Neural crest cell (in vitro differentiated cells): ENCODE data around the gene PPP1R8. TPM values are rescaled to one million over a fixed set of nuclear protein-coding genes. Genes with fewer than 3 reads are reported as not detected.
A peak's percentile ranks its signal among the peaks of the same experiment; 100 is the strongest.

ENCODE experiments used
- DNase-seq: peaks from one replicate; pipeline ENCODE4 v3.0.0; 2021; ENCODE audit warnings: low read depth, mixed read lengths, low spot score
- H3K27ac Mint-ChIP-seq: one replicate; pipeline ENCODE4 v1.8.0; 2021; ENCODE audit warnings: mild to moderate bottlenecking, mixed read lengths; ENCODE audit not compliant: unreplicated experiment
- H3K27me3 Mint-ChIP-seq: 2 replicates; pipeline ENCODE4 v1.8.0; 2021; ENCODE audit warnings: low read depth, mild to moderate bottlenecking, mixed read lengths
- H3K36me3 Mint-ChIP-seq: 2 replicates; pipeline ENCODE4 v1.8.0; 2021; ENCODE audit warnings: low read depth, mild to moderate bottlenecking, mixed read lengths
- H3K4me1 Mint-ChIP-seq: 2 replicates; pipeline ENCODE4 v1.8.0; 2021; ENCODE audit warnings: mixed read lengths
- H3K4me3 Mint-ChIP-seq: one replicate; pipeline ENCODE4 v1.8.0; 2021; ENCODE audit warnings: mild to moderate bottlenecking, mixed read lengths
- H3K9me3 Mint-ChIP-seq: 2 replicates; pipeline ENCODE4 v1.8.0; 2021; ENCODE audit warnings: mixed read lengths
- CTCF ChIP-seq: fragments of 200-600 bp; sonication (generic); conservative IDR thresholded peaks from 2 replicates; pipeline ENCODE4 v1.5.0; 2021; ENCODE audit warnings: antibody characterized with exemption, mild to moderate bottlenecking
- total RNA-seq: library from RNA; stranded (reverse); gene quantifications from 2 replicates; pipeline ENCODE4 v1.2.1, GENCODE V29; 2021

PPP1R8 gene
- total RNA-seq, 1 donor from 2014 or later, result 66.1 TPM

GRCh38 chr1:27858072-27858948 is 27.7 kb downstream of the PPP1R8 start:
- Mint-ChIP-seq H3K27me3 (peaks cover 3% of the 10 kb centered on the region), H3K36me3 (no peaks in the 10 kb centered on the region), H3K9me3 (no peaks in the 10 kb centered on the region), H3K4me1 (peaks cover 8% of the 10 kb centered on the region), H3K27ac (peak overlapping the region; percentile 19), H3K4me3 (peak overlapping the region; percentile 58)
- peak; percentile 79 for DNase-seq
- peak; percentile 90 for TF ChIP-seq CTCF

- peak overlapping the region; percentile 27 for H3K27ac Mint-ChIP-seq
- H3K27me3 Mint-ChIP-seq, result peaks cover 3% of the 10 kb centered on the region
- no peak for DNase-seq
- no peak overlapping the region for H3K4me3 Mint-ChIP-seq
- no peak for TF ChIP-seq CTCF
- peaks cover 9% of the 10 kb centered on the region for H3K4me1 Mint-ChIP-seq
- H3K9me3 Mint-ChIP-seq, result no peaks in the 10 kb centered on the region
- H3K36me3 Mint-ChIP-seq, result no peaks in the 10 kb centered on the region
These were observed 28.5 kb downstream of the PPP1R8 start for GRCh38 chr1:27858949-27859576.

GRCh38 chr1:27861436-27861835 is 30.9 kb downstream of the PPP1R8 start:
- no peak for DNase-seq
- H3K27me3 Mint-ChIP-seq, result peaks cover 3% of the 10 kb centered on the region
- H3K4me3 Mint-ChIP-seq, result no peak overlapping the region
- peaks cover 9% of the 10 kb centered on the region for H3K4me1 Mint-ChIP-seq
- H3K9me3 Mint-ChIP-seq, result no peaks in the 10 kb centered on the region
- no peaks in the 10 kb centered on the region for H3K36me3 Mint-ChIP-seq
- H3K27ac Mint-ChIP-seq, result no peak overlapping the region
- TF ChIP-seq CTCF, result no peak

GRCh38 chr1:27862004-27862403 is 31.4 kb downstream of the PPP1R8 start:
- Mint-ChIP-seq H3K27ac (no peak overlapping the region), H3K9me3 (no peaks in the 10 kb centered on the region), H3K4me1 (peaks cover 11% of the 10 kb centered on the region), H3K4me3 (no peak overlapping the region), H3K36me3 (no peaks in the 10 kb centered on the region), H3K27me3 (peaks cover 3% of the 10 kb centered on the region)
- no peak for TF ChIP-seq CTCF
- no peak for DNase-seq

GRCh38 chr1:27862671-27863537 is 32.3 kb downstream of the PPP1R8 start:
- Mint-ChIP-seq H3K27me3 (peaks cover 2% of the 10 kb centered on the region), H3K27ac (peak overlapping the region; percentile 45), H3K36me3 (no peaks in the 10 kb centered on the region), H3K9me3 (no peaks in the 10 kb centered on the region), H3K4me1 (peaks cover 12% of the 10 kb centered on the region), H3K4me3 (no peak overlapping the region)
- TF ChIP-seq CTCF, result no peak
- DNase-seq, result no peak
